GM18861 (cell line): ENCODE results near the gene ZG16.

Experiments used
- ATAC-seq: cut with Tn5 transposase; IDR thresholded peaks from one replicate; pipeline ENCODE4 v1.9.1; 2021; ENCODE audit not compliant: unreplicated experiment

The ZG16 gene

GRCh38 chr16:29820271-29820701, 42.2 kb downstream of the ZG16 start, which contains the start of gene MVP:
Gene MVP (plus strand): TSS chr16:29820462. CDS start chr16:29830550, 10,088 bp downstream.
- no peak for ATAC-seq

- peak; percentile 28 for ATAC-seq
These were observed 42.9 kb downstream of the ZG16 start for GRCh38 chr16:29820730-29821642.

GRCh38 chr16:29821643-29822115, 43.6 kb downstream of the ZG16 start:
- no peak for ATAC-seq

GRCh38 chr16:29824589-29825144, 46.6 kb downstream of the ZG16 start:
- no peak for ATAC-seq

GRCh38 chr16:29825145-29826044, 47.3 kb downstream of the ZG16 start:
- ATAC-seq, result no peak

- no peak for ATAC-seq
These were observed 48.3 kb downstream of the ZG16 start for GRCh38 chr16:29826342-29826695.

GRCh38 chr16:29830774-29831173, 52.7 kb downstream of the ZG16 start:
- ATAC-seq, result no peak

- no peak for ATAC-seq
These were observed 53.4 kb downstream of the ZG16 start for GRCh38 chr16:29831490-29831889.
